HG02973 (cell line): ENCODE measurements around the gene CDK1.

Experiments
- ATAC-seq: cut with Tn5 transposase; IDR thresholded peaks from one replicate; pipeline ENCODE4 v1.9.1; 2021; ENCODE audit warnings: moderate library complexity; ENCODE audit not compliant: unreplicated experiment

CDK1 gene

GRCh38 chr10:60778214-60778970 lies at the start of gene CDK1:
Gene CDK1 (plus strand): TSS chr10:60778478. CDS start chr10:60780166, 1,688 bp downstream.
- ATAC-seq, result peak; percentile 95

GRCh38 chr10:60729106-60729505 lies 49.2 kb upstream of the CDK1 start:
- no peak for ATAC-seq

GRCh38 chr10:60731134-60731885 lies 47.0 kb upstream of the CDK1 start:
- ATAC-seq, result peak; percentile 86

- no peak for ATAC-seq
Measured at GRCh38 chr10:60732198-60732806, 46.0 kb upstream of the CDK1 start.

GRCh38 chr10:60732807-60733516 lies 45.3 kb upstream of the CDK1 start:
- peak; percentile 49 for ATAC-seq

- no peak for ATAC-seq
Measured at GRCh38 chr10:60733517-60733822, 44.8 kb upstream of the CDK1 start.

- ATAC-seq, result no peak
Measured at GRCh38 chr10:60733826-60734225, 44.5 kb upstream of the CDK1 start.

- ATAC-seq, result no peak
Measured at GRCh38 chr10:60734226-60734625, 44.1 kb upstream of the CDK1 start.

- ATAC-seq, result no peak
Measured at GRCh38 chr10:60735244-60735643, 43.0 kb upstream of the CDK1 start.

- ATAC-seq, result no peak
Measured at GRCh38 chr10:60737242-60737641, 41.0 kb upstream of the CDK1 start.

GRCh38 chr10:60739558-60739957 lies 38.7 kb upstream of the CDK1 start:
- ATAC-seq, result no peak

GRCh38 chr10:60742512-60742911 lies 35.8 kb upstream of the CDK1 start:
- ATAC-seq, result no peak

GRCh38 chr10:60747817-60748469 lies 30.3 kb upstream of the CDK1 start:
- ATAC-seq, result no peak

- ATAC-seq, result no peak
Measured at GRCh38 chr10:60753152-60753551, 25.1 kb upstream of the CDK1 start.

GRCh38 chr10:60753817-60754216 lies 24.5 kb upstream of the CDK1 start:
- no peak for ATAC-seq

- no peak for ATAC-seq
Measured at GRCh38 chr10:60757420-60757895, 20.8 kb upstream of the CDK1 start.

GRCh38 chr10:60759181-60759580 lies 19.1 kb upstream of the CDK1 start:
- no peak for ATAC-seq

GRCh38 chr10:60760711-60761210 lies 17.5 kb upstream of the CDK1 start:
- ATAC-seq, result no peak

GRCh38 chr10:60762554-60762953 lies 15.7 kb upstream of the CDK1 start:
- ATAC-seq, result no peak

GRCh38 chr10:60767424-60767823 lies 10.9 kb upstream of the CDK1 start:
- ATAC-seq, result no peak

GRCh38 chr10:60769406-60769805 lies 8.9 kb upstream of the CDK1 start:
- no peak for ATAC-seq
